ENCODE data around the gene NPAS2.

DNA sequence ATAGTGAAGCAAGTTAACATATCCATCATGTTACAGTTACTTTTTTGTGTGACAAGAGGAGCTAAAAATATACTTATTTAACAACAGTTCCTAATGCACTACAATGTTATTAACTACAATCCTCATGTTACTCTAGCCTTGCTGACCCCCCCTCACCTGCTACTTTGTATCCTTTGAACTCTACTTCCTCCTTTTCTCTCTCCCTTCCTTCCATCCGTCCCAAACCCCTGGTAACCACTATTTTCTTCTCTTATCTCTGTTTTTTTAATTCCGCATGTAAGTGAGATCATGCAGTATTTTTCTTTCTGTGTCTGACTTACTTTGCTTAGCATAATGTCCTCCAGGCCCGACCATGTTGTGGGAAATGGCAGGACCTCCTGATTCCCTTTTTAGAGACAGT lies 59.4 kb downstream of the NPAS2 start:
- TF ChIP-seq CTCF (conservative IDR thresholded peaks at IDR 0.05 in 1 of 2, IDR thresholded peaks at IDR 0.05 in 1 of 2; ENCODE audit: low read depth in 1 of 2, low read length in 2 of 2) (no peak), EZH2 (IDR thresholded peaks at IDR 0.05; ENCODE audit: low read length, missing control alignments) (no peak)
